Measurements from ENCODE around the gene RALGPS1.

Gene RALGPS1

DNA sequence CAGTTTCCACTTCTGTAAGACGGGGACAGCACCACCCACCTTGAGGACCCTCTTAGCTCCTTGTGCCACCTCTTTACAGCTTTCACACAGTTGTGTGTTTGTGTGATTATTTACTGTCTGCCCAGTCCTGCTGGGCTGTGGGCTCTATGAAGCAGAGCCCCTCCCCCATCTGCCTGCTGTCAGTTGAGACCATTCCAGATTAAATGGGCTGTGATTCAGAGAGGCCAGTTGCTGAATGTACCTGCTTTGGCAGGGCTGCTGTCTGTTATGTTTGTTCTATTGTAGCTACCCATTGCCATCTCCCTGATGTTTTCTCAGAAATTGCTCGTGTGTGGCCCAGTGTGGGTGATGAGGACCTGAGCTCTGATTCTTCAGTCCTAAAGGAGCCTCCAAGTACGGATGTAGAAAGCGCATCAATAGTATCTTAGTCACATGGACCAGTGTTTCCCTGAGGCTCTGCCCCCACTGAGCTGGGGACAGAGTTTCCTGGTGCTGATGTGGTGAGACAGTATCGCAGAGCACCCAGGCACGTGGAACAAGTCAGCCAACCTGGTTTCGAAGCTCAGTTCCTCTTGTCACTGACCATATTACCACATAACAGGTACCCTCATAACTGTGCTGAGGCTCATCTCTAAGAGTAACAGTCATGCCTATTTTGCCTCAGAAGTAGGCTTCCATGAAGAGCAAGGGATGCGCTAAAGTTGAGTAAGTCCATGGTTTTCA, 204.2 kb downstream of the RALGPS1 start:
- H3K4me3 ChIP-seq (ENCODE audit: low read depth, low read length): no peak overlapping the region
- TF ChIP-seq, protein P1, sequence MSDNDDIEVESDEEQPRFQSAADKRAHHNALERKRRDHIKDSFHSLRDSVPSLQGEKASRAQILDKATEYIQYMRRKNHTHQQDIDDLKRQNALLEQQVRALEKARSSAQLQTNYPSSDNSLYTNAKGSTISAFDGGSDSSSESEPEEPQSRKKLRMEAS (IDR thresholded peaks at IDR 0.05; ENCODE audit: low read depth, low read length): no peak
- TF ChIP-seq MYC (IDR thresholded peaks at IDR 0.05; ENCODE audit: low read depth, low read length) (no peak), POLR2A (IDR thresholded peaks at IDR 0.05; ENCODE audit: extremely low read depth, insufficient read length) (no peak)
- TF ChIP-seq, protein P2, sequence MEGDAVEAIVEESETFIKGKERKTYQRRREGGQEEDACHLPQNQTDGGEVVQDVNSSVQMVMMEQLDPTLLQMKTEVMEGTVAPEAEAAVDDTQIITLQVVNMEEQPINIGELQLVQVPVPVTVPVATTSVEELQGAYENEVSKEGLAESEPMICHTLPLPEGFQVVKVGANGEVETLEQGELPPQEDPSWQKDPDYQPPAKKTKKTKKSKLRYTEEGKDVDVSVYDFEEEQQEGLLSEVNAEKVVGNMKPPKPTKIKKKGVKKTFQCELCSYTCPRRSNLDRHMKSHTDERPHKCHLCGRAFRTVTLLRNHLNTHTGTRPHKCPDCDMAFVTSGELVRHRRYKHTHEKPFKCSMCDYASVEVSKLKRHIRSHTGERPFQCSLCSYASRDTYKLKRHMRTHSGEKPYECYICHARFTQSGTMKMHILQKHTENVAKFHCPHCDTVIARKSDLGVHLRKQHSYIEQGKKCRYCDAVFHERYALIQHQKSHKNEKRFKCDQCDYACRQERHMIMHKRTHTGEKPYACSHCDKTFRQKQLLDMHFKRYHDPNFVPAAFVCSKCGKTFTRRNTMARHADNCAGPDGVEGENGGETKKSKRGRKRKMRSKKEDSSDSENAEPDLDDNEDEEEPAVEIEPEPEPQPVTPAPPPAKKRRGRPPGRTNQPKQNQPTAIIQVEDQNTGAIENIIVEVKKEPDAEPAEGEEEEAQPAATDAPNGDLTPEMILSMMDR (IDR thresholded peaks at IDR 0.05; ENCODE audit: low read depth, low read length): no peak
- DNase-seq (ENCODE audit: low read depth): no peak

DNA sequence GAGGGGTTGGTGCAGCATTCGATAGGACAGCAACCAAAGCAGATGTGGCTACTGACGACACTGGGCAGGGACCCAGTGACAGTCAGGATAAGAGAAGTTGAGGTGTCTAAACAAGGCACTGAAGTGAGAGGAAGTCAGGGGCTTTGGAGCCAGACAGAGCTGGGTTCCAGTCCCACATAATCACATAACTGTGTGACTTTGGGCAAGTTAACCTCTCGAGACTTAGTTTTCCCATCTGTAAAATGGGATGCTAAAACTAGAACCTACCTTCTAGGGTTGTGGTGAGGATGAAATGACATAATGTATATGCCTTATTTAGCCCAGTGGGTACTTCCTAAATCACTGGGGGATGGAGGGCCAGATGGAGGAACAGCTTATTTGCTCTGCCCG, 204.7 kb downstream of the RALGPS1 start:
- no peak overlapping the region for H3K4me3 ChIP-seq (ENCODE audit: low read depth, low read length)
- no peak for DNase-seq (ENCODE audit: low read depth)
- TF ChIP-seq, protein P1 (IDR thresholded peaks at IDR 0.05; ENCODE audit: low read depth, low read length): no peak
- TF ChIP-seq MYC (IDR thresholded peaks at IDR 0.05; ENCODE audit: low read depth, low read length) (no peak), POLR2A (IDR thresholded peaks at IDR 0.05; ENCODE audit: extremely low read depth, insufficient read length) (no peak)
- TF ChIP-seq, protein P2 (IDR thresholded peaks at IDR 0.05; ENCODE audit: low read depth, low read length): no peak

DNA sequence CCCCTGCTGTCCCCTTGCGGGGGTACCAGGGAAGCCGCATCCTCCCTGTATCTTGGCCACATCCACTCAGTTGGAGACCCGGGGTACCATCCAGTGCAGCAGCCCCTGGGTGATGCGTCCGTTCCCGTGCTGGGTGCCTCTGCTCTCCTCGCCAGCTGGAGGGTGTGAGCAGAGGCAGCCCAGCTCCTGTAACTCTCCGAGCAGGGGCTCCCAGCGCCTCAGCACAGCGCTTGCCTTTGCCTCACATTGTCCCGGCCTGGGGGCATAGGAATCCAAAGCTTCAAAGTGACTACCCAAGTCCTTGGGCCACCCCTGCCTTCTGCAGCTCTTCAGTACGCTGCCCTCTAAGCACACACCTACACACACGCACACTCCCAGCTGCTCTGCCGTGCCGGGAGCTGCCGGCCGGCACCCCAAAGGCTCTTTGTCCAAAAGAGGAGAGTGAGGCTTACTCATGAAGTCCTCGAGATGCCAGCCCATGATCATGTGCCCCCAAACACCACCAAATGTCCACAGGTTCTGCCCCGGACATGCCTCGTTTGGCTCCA, 207.1 kb downstream of the RALGPS1 start:
- DNase-seq (ENCODE audit: low read depth): no peak
- no peak overlapping the region for H3K4me3 ChIP-seq (ENCODE audit: low read depth, low read length)
- TF ChIP-seq, protein P2 (IDR thresholded peaks at IDR 0.05; ENCODE audit: low read depth, low read length): no peak
- TF ChIP-seq MYC (IDR thresholded peaks at IDR 0.05; ENCODE audit: low read depth, low read length) (no peak), POLR2A (IDR thresholded peaks at IDR 0.05; ENCODE audit: extremely low read depth, insufficient read length) (no peak)
- TF ChIP-seq, protein P1 (IDR thresholded peaks at IDR 0.05; ENCODE audit: low read depth, low read length): no peak

DNA sequence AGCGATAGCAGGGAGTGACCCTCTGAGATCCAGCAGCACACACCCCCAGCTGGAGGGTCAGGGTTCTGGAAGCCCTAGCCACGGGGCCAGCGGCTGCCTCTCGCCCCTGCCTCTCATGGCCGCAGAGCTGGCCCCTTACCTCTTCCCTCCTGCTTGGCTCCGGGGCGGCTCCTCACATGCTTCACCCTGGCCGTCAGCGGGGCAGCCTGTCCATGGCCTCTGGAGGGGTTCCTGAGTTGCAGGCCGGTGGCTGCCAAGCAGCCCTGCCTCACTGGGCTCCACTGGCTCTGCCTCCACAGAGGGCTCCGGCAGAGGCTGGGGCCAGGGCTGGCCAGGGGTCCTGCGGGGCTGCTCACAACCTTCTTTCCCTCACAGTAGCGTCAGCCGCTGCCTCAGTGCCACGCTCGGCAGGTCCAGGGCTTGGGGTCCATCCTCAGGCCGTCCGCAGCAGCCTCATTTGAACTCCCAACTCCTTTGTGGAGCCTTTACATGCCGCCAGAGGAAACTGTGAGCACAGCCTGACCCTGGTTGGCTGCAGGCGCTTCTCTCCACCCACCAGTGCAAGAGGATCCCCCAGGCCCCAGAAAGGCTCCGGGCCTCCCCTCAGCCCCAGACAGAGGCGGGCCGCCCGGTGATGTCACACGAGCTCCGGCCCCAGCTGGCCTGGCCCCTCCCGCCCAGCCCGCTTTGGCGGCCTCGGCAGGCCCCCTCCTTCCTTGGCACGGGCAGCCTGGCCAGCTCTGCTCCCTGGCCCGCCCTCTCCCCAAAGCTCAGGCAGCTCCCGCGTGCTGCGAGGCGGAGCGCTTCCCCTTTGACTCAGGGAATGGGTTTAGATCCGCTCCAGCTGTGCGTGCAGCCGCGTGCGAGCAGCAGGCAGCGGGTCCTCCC, 207.8 kb downstream of the RALGPS1 start, which contains the start of gene ANGPTL2:
Gene ANGPTL2, minus strand, starts transcription at position 460 of the 888 bp plus-strand sequence. CDS start 13,904 bp downstream, outside the sequence.
- peak within 1 kb of the TSS; percentile 7 for H3K4me3 ChIP-seq (ENCODE audit: low read depth, low read length)
- DNase-seq (ENCODE audit: low read depth): peak; percentile 88
- TF ChIP-seq, protein P2 (IDR thresholded peaks at IDR 0.05; ENCODE audit: low read depth, low read length): no peak
- TF ChIP-seq POLR2A (IDR thresholded peaks at IDR 0.05; ENCODE audit: extremely low read depth, insufficient read length) (no peak), MYC (IDR thresholded peaks at IDR 0.05; ENCODE audit: low read depth, low read length) (peak; percentile 83)
- TF ChIP-seq, protein P1 (IDR thresholded peaks at IDR 0.05; ENCODE audit: low read depth, low read length): peak; percentile 80

DNA sequence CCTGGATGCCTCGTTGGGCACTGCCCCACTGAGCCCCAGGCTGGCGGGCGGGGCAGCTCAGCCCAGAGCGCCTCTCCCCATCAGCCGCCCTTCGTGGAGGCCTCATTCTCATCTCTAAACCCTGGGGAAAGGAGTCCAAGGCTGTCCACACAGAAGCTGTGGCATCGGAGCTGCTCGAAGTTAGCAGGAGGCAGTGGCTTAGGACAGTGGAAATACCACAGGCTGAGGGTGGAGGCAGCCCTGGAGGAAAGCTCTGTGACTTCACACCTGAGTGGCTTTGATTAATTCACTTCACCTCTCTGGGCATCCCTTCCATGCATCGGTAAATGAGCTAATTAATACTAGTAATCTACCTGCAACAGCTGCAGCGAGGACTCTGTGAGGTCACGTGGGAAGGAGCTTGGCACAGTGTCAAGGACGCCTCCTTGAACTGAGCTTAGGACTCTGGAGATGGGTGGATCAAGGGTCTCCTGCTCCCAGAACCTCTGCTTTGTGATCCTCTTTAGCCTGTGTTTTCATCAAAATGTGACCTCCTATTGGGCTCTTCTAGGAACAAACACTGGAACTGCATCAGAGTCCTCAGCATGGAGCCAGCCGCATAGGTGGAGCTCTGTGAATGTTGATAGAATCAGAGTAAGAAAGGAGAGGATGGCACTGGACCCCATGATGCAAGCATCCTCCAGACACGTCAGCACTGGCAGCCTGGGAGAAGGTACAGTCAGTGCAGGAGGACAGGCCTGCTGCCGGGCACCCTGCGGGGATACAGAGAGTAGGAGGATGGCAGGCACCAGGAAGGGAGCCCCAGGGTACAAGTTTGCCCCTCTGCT, 208.7 kb downstream of the RALGPS1 start:
- no peak overlapping the region for H3K4me3 ChIP-seq (ENCODE audit: low read depth, low read length)
- TF ChIP-seq, protein P1 (IDR thresholded peaks at IDR 0.05; ENCODE audit: low read depth, low read length): no peak
- TF ChIP-seq POLR2A (IDR thresholded peaks at IDR 0.05; ENCODE audit: extremely low read depth, insufficient read length) (no peak), MYC (IDR thresholded peaks at IDR 0.05; ENCODE audit: low read depth, low read length) (no peak)
- TF ChIP-seq, protein P2 (IDR thresholded peaks at IDR 0.05; ENCODE audit: low read depth, low read length): no peak
- DNase-seq (ENCODE audit: low read depth): no peak
